AG10803 (cell line): ENCODE measurements around the gene ELK3.

Source experiments
- DNase-seq: peaks from one replicate; pipeline ENCODE4 v3.0.0; 2010; ENCODE audit warnings: low read depth
- H3K4me3 ChIP-seq: 2 replicates; pipeline ENCODE4 v1.5.1; 2011; ENCODE audit warnings: mild to moderate bottlenecking, low read length, control low read depth
- TF ChIP-seq, protein P1 (sequence below): conservative IDR thresholded peaks from 2 replicates; pipeline ENCODE4 v1.5.1; 2011; ENCODE audit warnings: mild to moderate bottlenecking, low read length, control low read depth, inconsistent platforms

Gene ELK3

DNA sequence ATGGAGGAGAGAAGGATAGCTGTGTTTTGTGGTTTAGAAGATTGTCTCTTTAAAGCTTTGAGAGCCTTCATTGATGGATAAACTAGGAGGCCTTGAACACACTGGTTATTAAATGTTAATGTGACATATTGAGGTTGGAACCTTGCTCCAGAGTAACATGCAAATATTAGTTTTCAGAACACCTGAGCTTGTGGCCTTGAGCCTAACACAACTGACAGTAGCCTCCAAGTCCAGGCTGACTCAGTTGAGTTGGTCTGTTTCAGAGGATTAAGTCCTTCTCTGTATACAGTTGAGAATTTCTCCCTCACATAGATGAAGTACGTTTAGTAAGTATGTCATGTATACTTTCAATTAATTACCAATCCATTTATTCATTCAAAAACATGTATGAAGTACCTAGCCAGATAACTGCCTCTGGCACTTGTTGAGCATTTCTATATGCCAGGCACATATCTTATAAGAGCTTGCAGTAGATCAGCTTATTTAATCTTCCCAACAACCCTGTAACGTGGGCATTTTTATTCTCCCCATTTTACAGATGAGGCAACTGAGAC, 63.5 kb downstream of the ELK3 start:
- no peak for DNase-seq
- no peak overlapping the region for H3K4me3 ChIP-seq
- TF ChIP-seq, protein P1, sequence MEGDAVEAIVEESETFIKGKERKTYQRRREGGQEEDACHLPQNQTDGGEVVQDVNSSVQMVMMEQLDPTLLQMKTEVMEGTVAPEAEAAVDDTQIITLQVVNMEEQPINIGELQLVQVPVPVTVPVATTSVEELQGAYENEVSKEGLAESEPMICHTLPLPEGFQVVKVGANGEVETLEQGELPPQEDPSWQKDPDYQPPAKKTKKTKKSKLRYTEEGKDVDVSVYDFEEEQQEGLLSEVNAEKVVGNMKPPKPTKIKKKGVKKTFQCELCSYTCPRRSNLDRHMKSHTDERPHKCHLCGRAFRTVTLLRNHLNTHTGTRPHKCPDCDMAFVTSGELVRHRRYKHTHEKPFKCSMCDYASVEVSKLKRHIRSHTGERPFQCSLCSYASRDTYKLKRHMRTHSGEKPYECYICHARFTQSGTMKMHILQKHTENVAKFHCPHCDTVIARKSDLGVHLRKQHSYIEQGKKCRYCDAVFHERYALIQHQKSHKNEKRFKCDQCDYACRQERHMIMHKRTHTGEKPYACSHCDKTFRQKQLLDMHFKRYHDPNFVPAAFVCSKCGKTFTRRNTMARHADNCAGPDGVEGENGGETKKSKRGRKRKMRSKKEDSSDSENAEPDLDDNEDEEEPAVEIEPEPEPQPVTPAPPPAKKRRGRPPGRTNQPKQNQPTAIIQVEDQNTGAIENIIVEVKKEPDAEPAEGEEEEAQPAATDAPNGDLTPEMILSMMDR, result no peak

DNA sequence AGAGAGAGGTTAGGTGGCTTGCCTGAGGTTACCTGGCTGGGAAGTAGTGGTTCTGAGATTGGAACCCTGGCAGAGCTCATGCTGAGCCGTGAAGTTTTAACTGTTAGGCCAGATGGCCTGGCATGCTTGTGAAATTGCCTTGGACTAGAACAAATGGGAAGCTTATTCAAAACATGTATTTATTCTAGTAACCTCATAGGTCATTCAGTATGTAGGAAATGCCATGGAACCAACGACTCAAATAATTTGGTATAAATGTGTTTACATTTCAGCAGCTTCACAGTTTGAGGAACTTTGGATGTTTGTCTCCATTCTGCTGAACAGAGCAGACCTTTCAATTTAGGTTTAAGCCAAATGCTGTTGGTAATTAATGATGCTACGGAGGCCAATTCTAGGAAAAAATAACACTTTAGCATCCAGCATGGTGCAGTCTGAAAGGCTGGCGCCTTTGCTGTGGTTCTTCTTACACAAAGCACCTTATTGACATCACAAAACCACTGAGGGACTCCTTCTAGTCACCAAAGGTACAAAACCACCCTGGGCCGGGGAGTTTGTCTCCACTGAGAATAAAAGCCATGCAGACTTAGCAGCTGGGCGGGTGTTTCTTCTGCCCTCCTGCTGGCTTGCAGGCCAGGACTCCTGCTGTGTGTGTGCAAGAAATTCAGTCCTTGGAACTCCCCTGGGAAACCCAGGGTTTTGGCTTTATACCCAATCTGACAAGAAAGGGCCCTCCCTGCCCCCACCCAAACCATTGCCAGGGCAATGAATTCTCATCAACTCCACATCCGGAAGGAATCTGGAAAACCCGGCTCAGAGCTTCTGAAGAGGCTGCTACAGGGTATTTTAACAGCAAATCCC, 64.2 kb downstream of the ELK3 start:
- DNase-seq, result peak; percentile 84
- TF ChIP-seq, protein P1, result no peak
- H3K4me3 ChIP-seq, result no peak overlapping the region

DNA sequence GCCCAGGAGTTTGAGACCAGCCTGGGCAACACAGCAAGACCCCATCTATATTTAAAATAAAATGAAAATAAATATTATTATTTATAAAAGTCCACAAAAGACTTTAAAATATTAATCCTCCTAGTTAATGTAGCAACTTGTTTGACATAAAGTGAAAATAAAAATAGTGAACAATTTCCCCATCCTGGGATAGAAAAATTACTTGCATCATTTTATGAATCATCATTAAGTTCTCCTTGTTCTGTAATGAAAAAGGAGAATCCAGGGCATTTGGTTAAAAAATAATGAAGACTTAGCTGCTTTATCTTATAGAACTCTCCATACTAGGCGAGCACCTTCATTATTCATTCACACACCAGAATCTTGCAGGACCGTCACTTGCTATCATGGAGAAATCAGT, 66.1 kb downstream of the ELK3 start:
- TF ChIP-seq, protein P1, result no peak
- DNase-seq, result peak; percentile 36
- no peak overlapping the region for H3K4me3 ChIP-seq

DNA sequence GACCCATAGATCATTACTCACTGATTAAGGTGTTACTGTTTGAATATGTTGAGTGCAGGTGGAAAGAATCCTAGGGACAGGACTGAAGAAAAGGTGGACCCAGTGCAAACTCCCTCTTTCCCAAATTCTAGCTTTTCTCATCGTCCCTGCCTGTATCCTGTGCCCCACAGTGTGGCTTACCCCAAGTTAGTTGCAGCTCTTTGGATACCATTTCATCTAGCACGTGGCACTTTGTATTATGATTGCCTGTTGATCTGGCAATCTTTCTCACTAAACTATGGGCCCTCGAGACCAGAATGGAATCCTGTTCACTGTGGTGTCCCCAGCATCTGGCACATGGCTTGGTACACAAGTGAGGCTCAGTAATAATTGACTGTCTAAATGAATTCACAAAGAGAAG, 66.5 kb downstream of the ELK3 start:
- no peak for DNase-seq
- TF ChIP-seq, protein P1, result no peak

DNA sequence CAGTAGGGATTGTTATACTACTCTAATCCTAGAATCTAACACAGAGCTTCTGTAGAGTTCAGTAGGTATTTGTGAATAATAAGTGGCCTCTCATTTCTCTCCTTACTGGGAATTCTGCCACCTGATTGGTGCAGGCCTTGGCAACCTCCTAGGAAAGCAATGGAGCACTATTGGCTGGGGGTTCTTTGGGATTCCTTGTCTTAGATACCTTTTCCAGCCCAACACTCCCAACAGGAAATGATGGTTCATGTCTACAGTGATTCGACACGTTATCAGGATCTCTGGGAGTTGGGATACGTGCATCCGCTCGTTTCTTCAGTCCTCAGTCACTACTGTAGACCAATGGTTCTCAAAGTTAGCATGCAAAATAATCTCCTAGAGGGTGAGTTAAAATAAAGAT, 67.4 kb downstream of the ELK3 start:
- TF ChIP-seq, protein P1, result no peak
- DNase-seq, result no peak
- no peak overlapping the region for H3K4me3 ChIP-seq

More for the DNA sequence above, 66.5 kb downstream of the ELK3 start:
- no peak overlapping the region for H3K4me3 ChIP-seq

DNA sequence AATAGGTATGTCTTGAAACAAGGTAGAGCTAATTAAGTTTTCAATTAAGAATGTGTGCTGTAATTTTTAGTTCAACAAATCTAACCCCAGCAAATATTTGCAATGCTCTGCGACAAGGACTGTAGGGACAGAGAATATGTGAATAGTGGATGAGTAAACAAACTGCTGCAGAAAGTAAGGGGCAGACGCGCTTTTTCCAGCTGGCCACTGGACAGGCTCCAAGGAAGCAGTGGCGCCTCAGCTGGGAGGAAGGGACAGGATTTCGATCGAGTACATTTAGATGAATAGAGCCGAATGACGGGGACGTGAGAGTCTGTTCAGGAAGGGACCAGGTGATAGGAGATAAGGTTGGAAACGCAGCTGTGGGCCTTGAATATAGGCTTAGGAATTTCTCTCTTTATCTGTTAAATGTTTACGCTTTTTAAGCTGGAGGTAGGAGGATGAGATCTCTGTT, 69.3 kb downstream of the ELK3 start:
- DNase-seq, result no peak

More for the DNA sequence above, 69.3 kb downstream of the ELK3 start:
- no peak overlapping the region for H3K4me3 ChIP-seq
- TF ChIP-seq, protein P1, result no peak
